ENCODE measurements around the gene TP63.
"Not testable (repeated sequence)": the region's sequence is repeated elsewhere in the genome, so short reads cannot be mapped to it uniquely, and the experiment has no call there.

Gene TP63

GRCh38 chr3:189728915-189729314, 97.7 kb downstream of the TP63 start:
- no peak for DNase-seq

- no peak for DNase-seq
Measured at GRCh38 chr3:189734061-189734460, 102.9 kb downstream of the TP63 start.

GRCh38 chr3:189735913-189736312, 104.7 kb downstream of the TP63 start:
- DNase-seq = no peak

- DNase-seq = no peak
Measured at GRCh38 chr3:189737071-189737470, 105.9 kb downstream of the TP63 start.

- no peak for DNase-seq
Measured at GRCh38 chr3:189737619-189738018, 106.4 kb downstream of the TP63 start.

- no peak for DNase-seq
Measured at GRCh38 chr3:189739378-189739777, 108.2 kb downstream of the TP63 start.

GRCh38 chr3:189740156-189740555, 109.0 kb downstream of the TP63 start:
- DNase-seq = no peak

GRCh38 chr3:189744235-189744634, 113.0 kb downstream of the TP63 start:
- no peak for DNase-seq

- no peak for DNase-seq
Measured at GRCh38 chr3:189745622-189746021, 114.4 kb downstream of the TP63 start.

GRCh38 chr3:189748046-189748445, 116.9 kb downstream of the TP63 start:
- DNase-seq = no peak

- DNase-seq = not testable (repeated sequence)
Measured at GRCh38 chr3:189750972-189751371, 119.8 kb downstream of the TP63 start.

GRCh38 chr3:189754356-189754755, 123.2 kb downstream of the TP63 start:
- no peak for DNase-seq

GRCh38 chr3:189756582-189757078, 125.4 kb downstream of the TP63 start:
- no peak for DNase-seq

GRCh38 chr3:189758186-189758585, 127.0 kb downstream of the TP63 start:
- no peak for DNase-seq

GRCh38 chr3:189766416-189766815, 135.2 kb downstream of the TP63 start:
- DNase-seq = no peak

GRCh38 chr3:189771842-189772450, 140.8 kb downstream of the TP63 start:
- no peak for DNase-seq

- no peak for DNase-seq
Measured at GRCh38 chr3:189772584-189772983, 141.4 kb downstream of the TP63 start.

- DNase-seq = no peak
Measured at GRCh38 chr3:189773056-189773455, 141.9 kb downstream of the TP63 start.

- no peak for DNase-seq
Measured at GRCh38 chr3:189776149-189776824, 145.1 kb downstream of the TP63 start.

GRCh38 chr3:189778340-189778950, 147.3 kb downstream of the TP63 start:
- no peak for DNase-seq

- DNase-seq = no peak
Measured at GRCh38 chr3:189779166-189779565, 148.0 kb downstream of the TP63 start.

GRCh38 chr3:189780546-189781270, 149.5 kb downstream of the TP63 start:
- DNase-seq = no peak

- DNase-seq = no peak
Measured at GRCh38 chr3:189781415-189781814, 150.2 kb downstream of the TP63 start.
